GM19239 (cell line): ENCODE data around the gene GBP2.

Experiments
- DNase-seq: peaks from one replicate; pipeline ENCODE4 v3.0.0; 2011; ENCODE audit warnings: low spot score; ENCODE audit not compliant: insufficient read length
- FAIRE-seq: peaks from 2 replicates; lab custom pipeline; 2011; peaks lifted over from hg19 to GRCh38; lab: Jason Lieb, UNC

GBP2 gene, protein sequence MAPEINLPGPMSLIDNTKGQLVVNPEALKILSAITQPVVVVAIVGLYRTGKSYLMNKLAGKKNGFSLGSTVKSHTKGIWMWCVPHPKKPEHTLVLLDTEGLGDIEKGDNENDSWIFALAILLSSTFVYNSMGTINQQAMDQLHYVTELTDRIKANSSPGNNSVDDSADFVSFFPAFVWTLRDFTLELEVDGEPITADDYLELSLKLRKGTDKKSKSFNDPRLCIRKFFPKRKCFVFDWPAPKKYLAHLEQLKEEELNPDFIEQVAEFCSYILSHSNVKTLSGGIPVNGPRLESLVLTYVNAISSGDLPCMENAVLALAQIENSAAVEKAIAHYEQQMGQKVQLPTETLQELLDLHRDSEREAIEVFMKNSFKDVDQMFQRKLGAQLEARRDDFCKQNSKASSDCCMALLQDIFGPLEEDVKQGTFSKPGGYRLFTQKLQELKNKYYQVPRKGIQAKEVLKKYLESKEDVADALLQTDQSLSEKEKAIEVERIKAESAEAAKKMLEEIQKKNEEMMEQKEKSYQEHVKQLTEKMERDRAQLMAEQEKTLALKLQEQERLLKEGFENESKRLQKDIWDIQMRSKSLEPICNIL

DNA sequence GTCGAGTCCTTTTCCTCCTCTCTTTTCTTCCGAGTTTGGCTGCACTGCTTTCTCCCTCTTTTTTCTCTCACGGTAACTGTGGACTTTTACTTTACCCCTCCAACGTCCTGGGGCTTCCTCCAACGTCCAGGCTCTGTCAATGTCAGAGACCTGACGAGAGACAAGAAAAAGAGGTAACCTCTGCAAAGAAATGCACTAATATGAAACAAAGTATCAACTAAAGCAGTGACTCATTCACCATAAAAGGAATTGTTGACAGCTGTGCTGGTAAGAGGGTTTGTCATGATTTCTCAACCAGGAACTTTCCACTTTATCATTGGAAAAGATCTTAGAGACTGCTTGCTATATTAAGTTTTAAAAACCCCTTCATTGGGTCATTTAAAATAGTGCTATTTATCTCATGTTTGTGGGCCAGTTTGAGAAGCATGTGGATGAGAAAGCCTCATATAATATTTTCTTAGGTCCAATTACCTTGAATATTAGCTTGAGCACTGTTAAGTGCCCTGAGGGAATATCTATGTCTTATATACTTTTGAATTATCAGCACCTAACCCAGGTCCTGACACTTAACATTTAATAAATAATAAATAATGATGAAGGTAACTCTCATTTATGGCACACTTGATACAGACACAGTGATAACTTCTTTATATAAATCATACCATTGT lies at the start of gene GBP2:
Gene GBP2, minus strand, starts transcription at position 202 of the 668 bp plus-strand sequence. CDS start 4,148 bp downstream, outside the sequence.
- DNase-seq (peak; percentile 28), FAIRE-seq (peak; percentile 92)

DNA sequence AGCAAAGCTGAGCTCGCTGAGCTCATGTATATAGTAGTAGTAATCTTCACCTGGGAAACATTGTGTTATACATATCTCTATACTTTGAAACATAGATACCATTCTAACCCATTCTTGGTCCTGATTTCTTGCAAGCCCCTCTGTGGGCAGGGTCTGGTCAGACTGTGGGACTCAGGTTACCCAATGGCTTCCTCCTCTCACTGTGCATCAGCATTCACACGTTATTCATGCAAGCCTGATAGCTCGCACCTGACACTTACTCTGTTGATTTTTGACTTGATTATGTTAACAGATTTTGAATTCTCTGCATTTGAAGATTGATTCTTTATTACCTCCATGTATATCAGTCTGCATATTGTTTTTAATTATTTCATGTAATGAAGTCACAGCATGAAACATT lies 48.6 kb upstream of the GBP2 start:
- DNase-seq (no peak), FAIRE-seq (no peak)

DNA sequence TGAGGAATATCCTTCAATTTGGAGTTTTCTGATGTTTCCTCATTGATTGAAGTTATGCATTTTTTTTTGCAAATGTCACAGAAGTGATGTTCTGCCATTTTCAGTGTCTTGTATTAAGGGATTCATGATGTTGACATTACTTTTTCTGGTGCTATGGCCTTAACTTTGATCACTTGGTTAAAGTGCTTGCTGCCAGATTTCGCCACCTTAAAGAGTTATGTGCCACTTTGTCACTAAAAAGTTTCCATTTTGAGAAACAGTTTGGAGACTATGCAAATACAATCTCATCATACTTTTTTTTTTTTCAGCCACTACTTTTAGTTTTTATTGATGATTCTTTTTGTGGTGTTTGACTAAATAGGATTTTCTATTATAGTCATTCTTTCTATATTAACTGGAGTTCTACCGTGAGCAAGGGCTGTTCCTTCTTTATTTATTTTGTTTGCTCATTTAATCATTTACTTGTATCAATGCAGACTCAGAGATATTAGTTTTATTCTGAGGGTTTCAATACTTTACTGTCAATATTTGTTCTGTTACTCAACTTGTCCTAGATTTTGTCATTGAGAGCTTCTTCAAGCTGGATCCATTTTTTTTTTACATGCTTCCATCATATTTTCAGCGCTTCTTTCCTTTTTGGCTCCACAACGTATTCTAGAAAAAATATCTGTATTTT lies 46.7 kb upstream of the GBP2 start:
- DNase-seq (no peak), FAIRE-seq (peak; percentile 69)

DNA sequence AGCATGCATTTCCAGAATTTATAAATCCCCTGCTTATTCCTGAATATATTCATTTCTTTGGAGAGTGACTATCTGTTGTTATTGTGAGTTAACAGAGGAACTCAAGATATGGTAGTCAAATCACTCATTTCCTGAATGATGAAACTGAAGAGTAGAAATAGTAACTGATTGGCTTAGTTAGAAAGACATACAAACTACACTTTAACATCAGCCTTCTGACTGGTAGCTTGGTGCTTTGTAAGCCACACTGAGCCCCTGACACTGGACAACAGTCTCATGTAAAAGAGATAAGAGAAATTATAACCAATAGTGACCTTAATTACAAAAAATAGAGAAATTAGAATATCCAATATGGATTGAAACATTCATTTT lies 45.1 kb upstream of the GBP2 start:
- FAIRE-seq (no peak), DNase-seq (no peak)

DNA sequence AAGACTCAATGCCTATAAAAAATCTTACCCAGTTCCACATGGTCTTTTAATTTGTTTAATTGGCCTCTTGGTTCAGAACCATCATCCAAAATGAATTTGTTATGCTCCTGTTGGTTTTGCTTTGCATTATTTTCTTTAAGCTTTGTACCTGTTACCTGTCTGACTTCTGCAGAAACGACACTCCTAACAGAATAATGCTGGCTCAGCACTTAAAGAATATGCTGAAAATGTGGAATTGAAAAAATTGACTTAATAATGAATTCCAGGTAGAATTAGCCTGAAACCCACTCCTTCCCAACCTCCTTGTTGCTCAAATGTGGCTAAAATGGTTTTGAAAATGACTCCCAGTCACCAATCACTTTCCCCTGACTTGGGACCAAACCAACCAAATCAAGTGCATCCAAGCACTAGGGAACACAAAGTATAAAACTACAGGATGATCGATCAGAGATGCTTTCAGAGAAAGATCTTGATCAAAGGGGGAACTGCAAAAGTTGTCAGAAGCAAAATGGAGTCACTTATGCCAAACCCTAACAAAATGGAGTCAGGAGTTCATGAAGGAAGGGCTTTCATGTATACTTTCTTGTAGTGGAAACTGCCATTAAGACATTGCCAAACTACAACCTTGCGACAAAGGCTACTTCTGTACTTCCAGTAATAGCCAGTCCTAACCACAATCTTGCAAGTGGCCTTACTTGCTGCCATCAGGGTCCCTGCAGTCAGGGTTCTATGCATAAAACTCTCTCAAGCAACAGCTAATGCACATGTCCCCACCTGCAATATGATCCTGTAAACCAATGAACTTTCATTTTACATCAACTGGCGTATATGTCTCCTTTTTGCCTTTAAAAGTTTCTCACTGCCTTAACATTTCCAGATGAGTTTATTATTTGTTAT lies 44.5 kb upstream of the GBP2 start:
- peak; percentile 63 for FAIRE-seq

DNA sequence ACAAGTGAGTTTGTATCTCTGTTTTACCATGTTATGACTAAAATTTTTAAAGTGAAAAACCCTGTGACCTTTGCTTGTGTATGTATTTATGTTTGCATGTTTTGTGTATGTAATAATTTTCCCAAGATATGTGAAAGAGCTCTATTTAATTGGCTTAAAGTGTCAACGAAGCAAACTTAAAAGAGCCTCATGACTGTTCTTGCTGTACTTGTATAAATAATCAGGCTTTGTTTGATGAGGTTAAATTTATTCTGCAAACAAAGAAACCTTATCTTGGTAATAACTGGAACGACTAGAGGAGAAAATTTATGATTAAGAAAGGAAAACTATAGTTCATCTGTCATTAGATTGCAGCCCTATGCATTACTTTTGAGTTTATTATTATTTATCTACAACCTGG lies 43.3 kb upstream of the GBP2 start:
- FAIRE-seq = no peak

More for the DNA sequence above, 44.5 kb upstream of the GBP2 start:
- DNase-seq = no peak

DNA sequence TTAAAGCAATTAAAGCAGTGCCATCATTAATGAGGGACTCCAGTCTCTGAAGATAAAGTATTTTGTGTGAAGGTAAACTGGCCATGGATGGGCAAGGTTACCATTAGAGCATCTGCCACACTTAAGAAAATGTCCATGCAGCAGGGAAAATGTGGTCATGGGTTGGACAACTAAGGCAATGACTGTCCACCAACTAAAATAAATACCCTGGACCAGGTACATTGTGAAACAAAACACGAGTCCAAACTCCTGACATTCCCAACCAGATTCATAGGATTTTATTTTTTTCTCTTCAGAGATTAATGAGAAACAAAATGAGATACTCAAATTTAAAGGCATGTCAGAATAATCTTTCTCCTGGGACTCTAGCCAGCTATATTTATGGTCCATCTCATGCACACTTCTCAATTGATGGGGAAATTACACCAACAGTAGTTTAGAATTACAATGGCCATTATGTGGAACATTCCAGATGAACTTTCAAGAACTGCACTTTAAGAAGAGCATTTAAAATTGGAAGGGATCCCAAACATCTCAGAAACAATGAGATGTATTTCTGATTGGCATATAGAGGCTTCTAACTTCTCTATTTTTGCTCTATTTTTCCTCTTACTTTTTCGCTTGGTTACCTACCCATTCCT lies 41.8 kb upstream of the GBP2 start:
- no peak for DNase-seq

More for the DNA sequence above, 43.3 kb upstream of the GBP2 start:
- no peak for DNase-seq

DNA sequence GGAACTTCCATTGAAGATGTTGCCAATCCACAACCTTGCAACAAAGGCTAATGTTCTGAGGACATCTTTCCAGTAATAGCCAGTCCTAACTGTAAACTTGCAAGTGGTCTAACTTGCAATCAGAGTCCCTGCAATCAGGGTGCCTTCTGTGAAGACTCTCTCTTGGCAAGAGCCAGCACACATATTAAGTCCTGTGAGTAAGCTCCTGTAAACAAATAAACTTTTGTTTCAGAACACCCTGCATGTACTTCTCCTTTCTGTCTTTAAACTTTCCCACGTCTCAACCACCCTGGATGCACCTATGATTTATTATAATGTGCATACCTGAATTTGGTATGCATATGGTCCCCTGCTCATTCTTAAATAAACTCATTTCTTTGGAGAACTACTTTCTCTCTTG lies 40.8 kb upstream of the GBP2 start:
- no peak for FAIRE-seq
- DNase-seq = no peak

More for the DNA sequence above, 41.8 kb upstream of the GBP2 start:
- FAIRE-seq = no peak

DNA sequence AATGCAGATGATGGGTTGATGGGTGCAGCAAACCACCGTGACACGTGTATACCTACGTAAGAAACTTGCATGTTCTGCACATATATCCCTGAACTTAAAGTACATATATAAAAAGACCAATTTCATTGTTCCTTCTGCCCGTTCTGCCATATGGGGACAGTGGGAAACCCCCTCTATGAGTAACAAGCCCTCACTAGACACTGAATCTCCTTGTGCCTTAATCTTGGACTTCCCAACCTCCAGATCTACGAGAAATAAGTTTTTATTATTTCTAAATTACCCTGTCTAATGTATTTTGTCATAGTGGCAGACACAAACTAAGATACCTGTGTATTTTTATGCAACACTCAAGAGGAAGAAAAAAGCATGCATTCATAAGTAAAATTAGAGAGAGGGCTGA lies 39.9 kb upstream of the GBP2 start:
- FAIRE-seq = no peak
- DNase-seq = no peak

DNA sequence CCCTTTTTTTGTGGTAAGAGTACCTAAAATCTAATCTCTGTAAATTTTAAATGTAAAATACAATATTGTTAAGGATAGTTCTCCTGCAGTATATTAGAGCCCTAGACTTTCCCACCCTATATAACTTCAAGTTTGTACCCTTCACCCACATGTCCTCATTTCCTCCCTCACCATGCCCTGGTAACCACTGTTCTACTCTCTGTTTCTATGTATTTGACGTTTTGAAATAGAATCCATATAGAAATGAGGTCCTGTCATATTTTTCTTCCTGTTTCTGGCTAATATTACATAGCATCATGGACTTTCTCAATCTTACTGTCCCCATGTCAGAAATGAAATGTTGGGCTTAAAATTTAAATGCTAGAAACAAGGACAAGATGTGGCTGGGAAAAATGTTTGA lies 25.1 kb upstream of the GBP2 start:
- no peak for DNase-seq
- no peak for FAIRE-seq

DNA sequence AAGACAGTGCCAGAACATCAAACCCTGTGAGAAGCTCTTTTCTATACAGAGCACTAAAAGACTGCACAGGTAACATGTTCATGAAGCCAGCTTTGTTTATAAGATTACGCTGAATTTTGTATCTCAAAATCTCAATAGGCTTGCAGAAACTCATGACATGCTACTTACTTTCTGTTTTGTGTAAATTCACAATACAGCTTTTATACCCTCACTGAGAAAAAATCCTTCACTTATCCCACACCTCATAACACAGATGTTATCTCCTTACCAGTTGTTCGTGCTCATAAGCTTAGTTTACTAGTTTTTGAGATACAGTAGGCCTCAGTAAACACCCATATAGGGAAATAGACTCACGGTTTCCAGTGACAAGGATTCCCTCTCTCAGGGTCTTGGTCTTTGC lies 24.1 kb upstream of the GBP2 start:
- DNase-seq = no peak
- FAIRE-seq = no peak

DNA sequence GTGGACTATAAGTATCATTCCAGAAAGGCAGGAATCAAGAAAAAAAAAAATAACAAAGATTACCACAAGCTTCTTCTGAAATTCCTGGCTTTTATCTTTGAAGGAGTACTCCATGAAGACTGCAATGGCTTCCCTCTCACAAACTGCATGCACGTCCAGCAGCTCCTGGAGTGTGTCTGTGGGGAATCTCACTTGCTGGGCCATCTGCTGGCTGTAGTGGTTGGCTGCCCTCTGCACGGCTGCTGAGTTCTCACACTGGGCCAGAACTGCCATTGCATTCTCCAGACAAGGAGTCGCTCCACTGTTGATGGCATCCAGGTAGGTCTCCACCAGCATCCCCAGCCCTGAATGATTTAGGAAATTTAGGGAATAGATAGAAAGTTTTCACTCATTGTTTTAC lies 23.3 kb upstream of the GBP2 start:
- no peak for FAIRE-seq
- no peak for DNase-seq

DNA sequence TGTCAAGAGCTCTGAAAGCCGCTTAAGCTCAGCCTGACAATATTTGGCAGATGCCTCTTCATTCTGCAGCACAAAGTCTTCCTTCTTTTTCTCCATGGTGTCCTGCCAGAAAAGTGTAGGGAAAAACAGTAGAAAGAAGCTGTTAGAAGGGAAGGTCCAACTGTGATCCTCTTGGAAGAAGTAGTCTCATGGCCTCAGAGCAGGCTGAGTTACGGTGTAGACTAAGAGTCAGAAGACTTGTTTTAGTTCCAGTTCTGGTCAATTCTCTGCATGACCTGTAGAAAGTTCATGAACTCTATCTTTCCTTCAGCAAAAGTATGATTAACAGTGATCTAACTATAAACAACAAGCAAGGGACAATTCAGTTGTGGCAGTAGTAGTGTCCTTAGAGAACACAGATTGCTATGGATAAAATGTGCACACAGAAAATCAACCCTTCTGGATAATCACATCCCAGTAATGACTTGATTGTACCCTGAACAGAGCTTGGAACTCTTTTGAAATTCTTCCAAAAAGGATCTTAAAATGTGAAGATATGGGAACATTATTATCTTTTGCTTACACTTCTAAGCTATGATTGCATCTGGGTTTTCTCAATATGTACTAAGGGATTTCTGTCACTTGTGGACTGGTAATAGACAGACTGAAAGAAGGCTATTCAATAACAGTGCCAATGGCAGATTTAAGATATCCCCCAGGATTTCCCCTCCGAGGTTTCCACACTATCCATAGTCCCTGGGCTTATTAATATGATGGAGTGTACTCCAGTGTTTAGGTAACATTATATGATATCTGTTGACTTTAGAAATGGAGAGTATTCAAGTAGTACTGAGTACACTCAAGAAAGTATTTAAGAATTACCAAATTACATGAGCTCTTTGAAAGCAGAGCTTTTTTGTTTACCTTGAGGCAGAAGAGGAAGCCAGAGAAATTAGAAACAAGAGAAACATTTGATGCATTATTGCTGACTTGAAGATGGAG lies 22.1 kb upstream of the GBP2 start:
- DNase-seq (no peak), FAIRE-seq (no peak)

DNA sequence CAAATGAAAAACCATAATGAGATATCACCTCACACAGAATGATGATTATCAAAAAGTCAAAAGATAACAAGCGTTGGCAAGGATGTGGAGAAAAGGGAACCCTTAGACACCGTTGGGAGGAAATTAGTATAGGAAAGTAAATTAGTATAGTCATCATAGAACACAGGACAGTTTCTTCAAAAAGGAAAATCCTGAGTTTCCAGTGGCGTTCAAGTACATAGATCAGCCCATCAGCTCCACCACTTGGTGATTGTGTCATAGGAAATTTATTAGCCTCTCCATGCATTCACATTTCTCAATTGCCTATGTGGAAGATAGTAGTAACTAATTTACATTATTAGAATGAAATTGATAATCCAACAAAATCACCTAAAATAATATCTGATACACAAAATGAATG lies 20.8 kb upstream of the GBP2 start:
- no peak for DNase-seq
- FAIRE-seq = no peak

DNA sequence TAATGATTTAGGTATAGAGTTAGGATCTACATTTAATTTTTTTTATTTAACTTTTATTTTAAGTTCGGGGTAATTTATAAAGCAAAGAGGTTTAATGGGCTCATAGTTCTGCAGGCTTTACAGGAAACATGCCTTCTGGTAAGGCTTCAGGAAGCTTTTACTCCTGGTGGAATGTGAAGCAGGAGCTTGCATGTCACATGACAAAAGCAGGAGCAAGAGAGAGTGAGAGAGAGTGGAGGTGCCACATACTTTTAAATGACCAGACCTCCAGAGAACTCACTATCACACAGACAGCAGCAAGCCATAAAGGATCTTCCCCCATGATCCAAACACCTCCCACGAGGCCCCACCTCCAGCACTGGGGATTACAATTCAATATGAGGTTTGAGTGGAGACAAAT lies 17.6 kb upstream of the GBP2 start:
- DNase-seq = no peak
- FAIRE-seq = no peak

DNA sequence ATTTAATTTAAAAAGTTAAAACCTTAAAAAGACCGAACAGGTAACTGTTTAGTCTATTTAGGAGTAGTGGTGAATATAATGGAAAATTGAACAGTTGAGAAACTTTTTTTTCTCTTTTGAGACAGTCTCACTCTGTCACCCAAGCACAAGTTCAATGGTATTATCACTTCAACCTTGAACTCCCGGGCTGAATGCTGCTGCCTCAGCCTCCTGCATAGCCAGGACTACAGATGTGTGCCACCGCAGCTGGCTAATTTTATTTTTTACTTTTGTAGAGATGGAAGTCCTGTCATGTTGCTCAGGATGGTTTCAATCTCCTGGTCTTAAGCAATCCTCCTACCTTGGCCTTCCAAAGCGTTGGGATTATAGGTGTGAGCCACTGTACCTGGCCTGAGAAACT lies 16.2 kb upstream of the GBP2 start:
- no peak for FAIRE-seq

DNA sequence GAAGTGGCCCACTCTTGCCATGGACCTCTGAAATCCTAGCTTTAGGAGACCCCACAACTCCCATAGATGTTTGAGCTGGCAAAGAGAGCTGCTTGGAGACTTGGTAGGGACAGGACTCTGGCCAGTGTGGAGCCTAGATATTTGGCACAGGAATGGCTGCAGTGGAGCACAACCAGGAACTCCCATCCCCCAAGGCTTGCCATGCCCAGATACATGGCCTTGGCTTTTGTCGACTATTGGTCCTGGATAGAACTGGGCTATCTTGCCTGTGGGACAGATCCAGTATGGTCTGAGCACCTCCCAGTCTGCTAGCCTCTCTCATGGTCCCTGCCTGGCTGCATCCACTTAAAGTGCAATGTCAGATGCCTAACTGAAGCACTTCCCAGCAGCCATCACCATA lies 7.8 kb upstream of the GBP2 start:
- DNase-seq (no peak), FAIRE-seq (no peak)

More for the DNA sequence above, 16.2 kb upstream of the GBP2 start:
- DNase-seq = no peak

DNA sequence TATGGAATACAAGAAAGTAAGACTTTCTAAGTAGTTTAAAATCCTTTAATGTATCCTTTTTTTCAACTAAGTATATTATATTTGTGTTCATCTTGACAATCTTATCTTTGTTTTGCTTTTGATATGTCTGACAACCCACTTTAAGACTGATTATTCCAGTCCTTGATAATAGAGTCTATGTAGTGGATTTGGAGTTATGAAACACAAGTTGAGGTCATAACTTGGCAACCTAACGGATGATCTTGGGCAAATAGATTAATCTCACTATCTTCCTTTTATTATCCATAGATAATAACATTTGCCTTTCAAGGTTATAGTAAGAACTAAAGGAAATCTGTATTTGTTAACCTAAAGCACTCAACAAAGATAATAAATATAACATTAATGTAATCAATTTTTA lies 4.8 kb upstream of the GBP2 start:
- DNase-seq = no peak
- no peak for FAIRE-seq
